Activated naive CD8-positive, alpha-beta T cell treated with anti-CD3 and anti-CD28 coated beads, Interleukin-2, amount 50 U/mL, for 24 hours (primary cell): ENCODE measurements around the gene SLC12A7.
"Not testable (repeated sequence)": the region's sequence is repeated elsewhere in the genome, so short reads cannot be mapped to it uniquely, and the experiment has no call there.

Source experiments
- ATAC-seq: fragments of 150-1000 bp; cut with Tn5 transposase; one replicate; pipeline ENCODE4 v1.10.0; 2021
- DNase-seq: peaks from one replicate; pipeline ENCODE4 v3.0.0; 2021
- H3K27ac Mint-ChIP-seq: one replicate; pipeline ENCODE4 v1.8.0; 2021; ENCODE audit warnings: mild to moderate bottlenecking, mixed read lengths
- H3K27me3 Mint-ChIP-seq: one replicate; pipeline ENCODE4 v1.8.0; 2021; ENCODE audit warnings: mixed read lengths
- H3K36me3 Mint-ChIP-seq: one replicate; pipeline ENCODE4 v1.8.0; 2021; ENCODE audit warnings: low read depth, mixed read lengths
- H3K4me1 Mint-ChIP-seq: one replicate; pipeline ENCODE4 v1.8.0; 2021; ENCODE audit warnings: mixed read lengths
- H3K4me3 Mint-ChIP-seq: one replicate; pipeline ENCODE4 v1.8.0; 2021; ENCODE audit warnings: mild to moderate bottlenecking, moderate library complexity, mixed read lengths
- H3K9me3 Mint-ChIP-seq: one replicate; pipeline ENCODE4 v1.8.0; 2021; ENCODE audit warnings: mixed read lengths

Gene SLC12A7

GRCh38 chr5:1111727-1112289, at the start of gene SLC12A7:
Gene SLC12A7, minus strand, starts transcription at chr5:1112063. Its CDS starts 72 bp downstream, at chr5:1111991.
- Mint-ChIP-seq H3K4me3 (peak within 1 kb of the TSS; percentile 80), H3K27ac (peak within 1 kb of the TSS; percentile 71), H3K9me3 (no peaks in the 10 kb centered on the region), H3K4me1 (peaks cover 34% of the 10 kb centered on the region), H3K27me3 (no peaks in the 10 kb centered on the region), H3K36me3 (no peaks in the 10 kb centered on the region)
- DNase-seq = peak; percentile 73
- ATAC-seq = peak; percentile 69

GRCh38 chr5:1161108-1161832, 49.4 kb upstream of the SLC12A7 start:
- ATAC-seq (no peak), DNase-seq (no peak)
- no peak overlapping the region for H3K4me3 Mint-ChIP-seq
- H3K27ac Mint-ChIP-seq = no peak overlapping the region
- peaks cover 32% of the 10 kb centered on the region for H3K27me3 Mint-ChIP-seq
- no peaks in the 10 kb centered on the region for H3K9me3 Mint-ChIP-seq
- no peaks in the 10 kb centered on the region for H3K4me1 Mint-ChIP-seq
- no peaks in the 10 kb centered on the region for H3K36me3 Mint-ChIP-seq

- DNase-seq (no peak), ATAC-seq (no peak)
- H3K27ac Mint-ChIP-seq = no peak overlapping the region
- H3K36me3 Mint-ChIP-seq = no peaks in the 10 kb centered on the region
- H3K4me1 Mint-ChIP-seq = no peaks in the 10 kb centered on the region
- H3K27me3 Mint-ChIP-seq = peaks cover 34% of the 10 kb centered on the region
- no peaks in the 10 kb centered on the region for H3K9me3 Mint-ChIP-seq
- no peak overlapping the region for H3K4me3 Mint-ChIP-seq
These were observed 48.0 kb upstream of the SLC12A7 start for GRCh38 chr5:1159774-1160406.

- Mint-ChIP-seq H3K27ac (no peak overlapping the region), H3K36me3 (no peaks in the 10 kb centered on the region), H3K27me3 (peaks cover 35% of the 10 kb centered on the region), H3K4me3 (no peak overlapping the region), H3K9me3 (no peaks in the 10 kb centered on the region), H3K4me1 (peaks cover 2% of the 10 kb centered on the region)
- DNase-seq (no peak), ATAC-seq (no peak)
These were observed 47.4 kb upstream of the SLC12A7 start for GRCh38 chr5:1159341-1159675.

GRCh38 chr5:1158647-1159340, 46.9 kb upstream of the SLC12A7 start:
- no peak overlapping the region for H3K27ac Mint-ChIP-seq
- H3K9me3 Mint-ChIP-seq = no peaks in the 10 kb centered on the region
- no peak for ATAC-seq
- peaks cover 39% of the 10 kb centered on the region for H3K27me3 Mint-ChIP-seq
- no peak overlapping the region for H3K4me3 Mint-ChIP-seq
- no peak for DNase-seq
- peaks cover 3% of the 10 kb centered on the region for H3K4me1 Mint-ChIP-seq
- no peaks in the 10 kb centered on the region for H3K36me3 Mint-ChIP-seq

- not testable (repeated sequence) for H3K9me3 Mint-ChIP-seq, ATAC-seq, H3K4me1 Mint-ChIP-seq, H3K36me3 Mint-ChIP-seq, H3K4me3 Mint-ChIP-seq, DNase-seq
- Mint-ChIP-seq H3K27me3 (peaks cover 45% of the 10 kb centered on the region), H3K27ac (peak overlapping the region; percentile 73)
These were observed 45.7 kb upstream of the SLC12A7 start for GRCh38 chr5:1157461-1157986.

- H3K4me3 Mint-ChIP-seq = no peak overlapping the region
- DNase-seq = no peak
- ATAC-seq = no peak
- H3K27me3 Mint-ChIP-seq = peaks cover 45% of the 10 kb centered on the region
- peaks cover 13% of the 10 kb centered on the region for H3K4me1 Mint-ChIP-seq
- H3K9me3 Mint-ChIP-seq = no peaks in the 10 kb centered on the region
- H3K27ac Mint-ChIP-seq = peak overlapping the region; percentile 68
- no peaks in the 10 kb centered on the region for H3K36me3 Mint-ChIP-seq
These were observed 45.0 kb upstream of the SLC12A7 start for GRCh38 chr5:1156754-1157460.

- no peak overlapping the region for H3K27ac Mint-ChIP-seq
- no peaks in the 10 kb centered on the region for H3K36me3 Mint-ChIP-seq
- DNase-seq (no peak), ATAC-seq (no peak)
- no peak overlapping the region for H3K4me3 Mint-ChIP-seq
- H3K4me1 Mint-ChIP-seq = peaks cover 13% of the 10 kb centered on the region
- no peaks in the 10 kb centered on the region for H3K9me3 Mint-ChIP-seq
- peaks cover 46% of the 10 kb centered on the region for H3K27me3 Mint-ChIP-seq
These were observed 44.3 kb upstream of the SLC12A7 start for GRCh38 chr5:1156033-1156753.

- H3K27me3 Mint-ChIP-seq = peaks cover 48% of the 10 kb centered on the region
- no peaks in the 10 kb centered on the region for H3K9me3 Mint-ChIP-seq
- no peaks in the 10 kb centered on the region for H3K36me3 Mint-ChIP-seq
- no peak overlapping the region for H3K27ac Mint-ChIP-seq
- DNase-seq (no peak), ATAC-seq (no peak)
- H3K4me3 Mint-ChIP-seq = no peak overlapping the region
- peaks cover 13% of the 10 kb centered on the region for H3K4me1 Mint-ChIP-seq
These were observed 43.5 kb upstream of the SLC12A7 start for GRCh38 chr5:1155191-1156032.

GRCh38 chr5:1153428-1153827, 41.6 kb upstream of the SLC12A7 start:
- peaks cover 35% of the 10 kb centered on the region for H3K27me3 Mint-ChIP-seq

GRCh38 chr5:1152771-1153282, 41.0 kb upstream of the SLC12A7 start:
- no peaks in the 10 kb centered on the region for H3K9me3 Mint-ChIP-seq
- DNase-seq = no peak
- ATAC-seq = no peak
- H3K27me3 Mint-ChIP-seq = peaks cover 32% of the 10 kb centered on the region
- H3K4me1 Mint-ChIP-seq = peaks cover 13% of the 10 kb centered on the region
- H3K4me3 Mint-ChIP-seq = no peak overlapping the region
- no peak overlapping the region for H3K27ac Mint-ChIP-seq
- H3K36me3 Mint-ChIP-seq = no peaks in the 10 kb centered on the region

More at GRCh38 chr5:1153428-1153827, 41.6 kb upstream of the SLC12A7 start:
- ATAC-seq (no peak), DNase-seq (no peak)
- H3K4me3 Mint-ChIP-seq = no peak overlapping the region
- H3K4me1 Mint-ChIP-seq = peaks cover 13% of the 10 kb centered on the region
- H3K27ac Mint-ChIP-seq = no peak overlapping the region
- no peaks in the 10 kb centered on the region for H3K36me3 Mint-ChIP-seq
- H3K9me3 Mint-ChIP-seq = no peaks in the 10 kb centered on the region

GRCh38 chr5:1152156-1152555, 40.3 kb upstream of the SLC12A7 start:
- no peak overlapping the region for H3K27ac Mint-ChIP-seq
- H3K4me1 Mint-ChIP-seq = peaks cover 13% of the 10 kb centered on the region
- H3K27me3 Mint-ChIP-seq = peaks cover 27% of the 10 kb centered on the region
- H3K36me3 Mint-ChIP-seq = no peaks in the 10 kb centered on the region
- no peak overlapping the region for H3K4me3 Mint-ChIP-seq
- DNase-seq (peak; percentile 16), ATAC-seq (peak; percentile 47)
- H3K9me3 Mint-ChIP-seq = no peaks in the 10 kb centered on the region

- H3K27ac Mint-ChIP-seq = no peak overlapping the region
- DNase-seq = no peak
These were observed 39.5 kb upstream of the SLC12A7 start for GRCh38 chr5:1151316-1151715.

More at GRCh38 chr5:1151316-1151715, 39.5 kb upstream of the SLC12A7 start:
- H3K4me1 Mint-ChIP-seq = peaks cover 13% of the 10 kb centered on the region
- H3K36me3 Mint-ChIP-seq = no peaks in the 10 kb centered on the region
- no peak for ATAC-seq
- H3K27me3 Mint-ChIP-seq = peaks cover 22% of the 10 kb centered on the region
- H3K9me3 Mint-ChIP-seq = no peaks in the 10 kb centered on the region
- H3K4me3 Mint-ChIP-seq = no peak overlapping the region
